K562 (cell line): ENCODE results near the gene DPT. TPM values are rescaled to one million over a fixed set of nuclear protein-coding genes. Genes with fewer than 3 reads are reported as not detected.

Source experiments
- ATAC-seq: fragments of 200-7000 bp; cut with Tn5 transposase; 3 replicates; pipeline ENCODE4 v1.9.1; 2020; ENCODE audit warnings: moderate library complexity
- BruUV-seq: library from RNA; stranded (reverse); fragments of 400-500 nt; replicated peaks from 2 replicates; lab custom pipeline; 2021; lab: Mats Ljungman, UMichigan
- CTCF ChIA-PET: fragments of 300-600 bp; formaldehyde crosslinking; extraction: SDS; loops from one replicate; lab custom pipeline; 2021; ENCODE audit warnings: low intra/inter-chr PET ratio; lab: Yijun Ruan, JAX
- POLR2A ChIA-PET: fragments of 300-600, 350-650 bp; sonication (Branson Sonifier 250); formaldehyde crosslinking; extraction: SDS; loops from one replicate; lab custom pipeline; 2021; ENCODE audit warnings: antibody characterized with exemption, inconsistent platforms; lab: Yijun Ruan, JAX
- DNase-seq, 4 experiments: peaks; one replicate each; pipeline versions ENCODE4 v3.0.0 to v3.0.0-alpha.2; 2011 to 2018; ENCODE audit warnings: low spot score in 3 of 4, mixed read lengths in 3 of 4; ENCODE audit errors: extremely low read depth in 1 of 4
- FAIRE-seq: peaks from 2 replicates; lab custom pipeline; 2011; peaks lifted over from hg19 to GRCh38; lab: Jason Lieb, UNC
- H2AFZ ChIP-seq: 2 replicates; pipeline ENCODE4 v1.6.0; 2011; ENCODE audit warnings: low read depth, low read length, control low read depth, inconsistent platforms
- H3K27ac ChIP-seq: fragments of 200-600 bp; 3 replicates; pipeline ENCODE4 v1.8.0; 2011; ENCODE audit warnings: low read depth, mild to moderate bottlenecking, control low read depth, inconsistent platforms, low read length, moderate library complexity, mixed read lengths; ENCODE audit errors: extremely low read depth
- H3K27me3 ChIP-seq, 2 experiments: fragments of 300-600 bp in 1 of 2; 2 replicates in 1 of 2; 3 replicates in 1 of 2; pipeline versions ENCODE4 v1.6.0 to v1.8.0; 2011; ENCODE audit warnings: inconsistent platforms in 2 of 2, low read length in 2 of 2, mild to moderate bottlenecking in 1 of 2, mixed read lengths in 1 of 2, moderate library complexity in 1 of 2; ENCODE audit not compliant: control insufficient read depth in 2 of 2, insufficient read depth in 2 of 2
- H3K36me3 ChIP-seq: fragments of 300-600 bp; 3 replicates; pipeline ENCODE4 v1.8.0; 2011; ENCODE audit warnings: mild to moderate bottlenecking, low read length, inconsistent platforms; ENCODE audit not compliant: control insufficient read depth, insufficient read depth
- H3K4me1 ChIP-seq, 2 experiments: fragments of 200-600 bp in 1 of 2; replicated peaks in 1 of 2; 2 replicates in 1 of 2; 3 replicates in 1 of 2; pipeline versions ENCODE4 v1.5.1 to v1.8.0; 2011; ENCODE audit warnings: inconsistent platforms in 2 of 2, low read length in 2 of 2, mild to moderate bottlenecking in 1 of 2, mixed read lengths in 1 of 2, moderate library complexity in 1 of 2; ENCODE audit not compliant: control insufficient read depth in 2 of 2, insufficient read depth in 2 of 2
- H3K4me2 ChIP-seq: 2 replicates; pipeline ENCODE4 v1.6.1; 2011; ENCODE audit warnings: low read length, control low read depth, inconsistent platforms, mixed read lengths; ENCODE audit not compliant: insufficient read depth
- H3K4me3 ChIP-seq: fragments of 200-600 bp; sonication (generic), shearing (Covaris generic); 2 replicates; pipeline ENCODE4 v1.5.1; 2016; ENCODE audit warnings: control low read depth, inconsistent platforms
- H3K79me2 ChIP-seq: fragments of 200-600 bp; 3 replicates; pipeline ENCODE4 v1.8.0; 2011; ENCODE audit warnings: low read length, inconsistent platforms; ENCODE audit not compliant: control insufficient read depth, insufficient read depth
- H3K9ac ChIP-seq, 2 experiments: 2 replicates each; pipeline versions ENCODE4 v1.6.0 to v1.6.1; 2011; ENCODE audit warnings: low read depth in 2 of 2, low read length in 2 of 2, control low read depth in 1 of 2, inconsistent platforms in 1 of 2, mild to moderate bottlenecking in 1 of 2, mixed read lengths in 1 of 2; ENCODE audit not compliant: insufficient read depth in 1 of 2
- H3K9me1 ChIP-seq: one replicate; pipeline ENCODE4 v1.6.0; 2011; ENCODE audit warnings: inconsistent platforms, mild to moderate bottlenecking, low read length, moderate library complexity; ENCODE audit not compliant: control insufficient read depth, insufficient read depth
- H3K9me3 ChIP-seq: replicated peaks from 2 replicates; pipeline ENCODE4 v1.5.1; 2011; ENCODE audit warnings: low read depth, low read length, inconsistent platforms; ENCODE audit not compliant: control insufficient read depth, insufficient read depth
- H4K20me1 ChIP-seq: replicated peaks from 2 replicates; pipeline ENCODE4 v1.6.1; 2011; ENCODE audit warnings: low read length, inconsistent platforms, mixed read lengths; ENCODE audit not compliant: control insufficient read depth, insufficient read depth
- BRF1 ChIP-seq: IDR thresholded peaks from 3 replicates; pipeline ENCODE4 v1.6.1; 2011; ENCODE audit warnings: borderline replicate concordance, mild to moderate bottlenecking; ENCODE audit not compliant: insufficient read length; ENCODE audit errors: extremely low read depth
- CEBPG ChIP-seq, 3 experiments: fragments of 200-800 bp in 1 of 3; sonication (Bioruptor generic) in 1 of 3; sonication (generic) in 1 of 3; formaldehyde crosslinking in 1 of 3; IDR thresholded peaks in 2 of 3; conservative IDR thresholded peaks in 1 of 3; 2 replicates each; pipeline versions ENCODE4 v1.6.1 to v1.8.0; 2016 to 2022; ENCODE audit warnings: missing compliant biosample characterization in 2 of 3, missing genetic modification characterization in 2 of 3, mild to moderate bottlenecking in 1 of 3, missing genetic modification reagents in 1 of 3
- KDM4B ChIP-seq, 2 experiments: fragments of 450-650 bp in 1 of 2; sonication (generic) in 1 of 2; IDR thresholded peaks; 2 replicates each; pipeline ENCODE4 v1.6.1; 2016 to 2017; ENCODE audit warnings: borderline replicate concordance in 2 of 2, antibody characterized with exemption in 1 of 2, low read depth in 1 of 2, mild to moderate bottlenecking in 1 of 2
- KDM5B ChIP-seq: fragments of 200-600 bp; sonication (generic); IDR thresholded peaks from 2 replicates; pipeline ENCODE4 v1.6.1; 2012; ENCODE audit warnings: low read depth, mild to moderate bottlenecking, moderate library complexity, low read length, control low read depth, inconsistent platforms; ENCODE audit not compliant: insufficient replicate concordance
- NCOA2 ChIP-seq, 2 experiments: fragments of 450-650 bp; IDR thresholded peaks; 2 replicates each; pipeline ENCODE4 v1.6.1; 2018; ENCODE audit warnings: mild to moderate bottlenecking in 2 of 2, moderate library complexity in 1 of 2; ENCODE audit not compliant: partially characterized antibody in 2 of 2
- NFATC3 ChIP-seq: fragments of 450-650 bp; IDR thresholded peaks from 2 replicates; pipeline ENCODE4 v1.6.1; 2017; ENCODE audit warnings: mild to moderate bottlenecking
- TOE1 ChIP-seq, 2 experiments: fragments of 450-650 bp in 1 of 2; sonication (generic) in 1 of 2; formaldehyde crosslinking in 1 of 2; IDR thresholded peaks; 2 replicates each; pipeline versions ENCODE4 v1.7.1 to v1.8.0; 2016 to 2022; ENCODE audit warnings: borderline replicate concordance in 2 of 2, mild to moderate bottlenecking in 2 of 2, antibody characterized with exemption in 1 of 2, inconsistent platforms in 1 of 2, low read depth in 1 of 2, missing genetic modification reagents in 1 of 2, moderate library complexity in 1 of 2
- ZNF584 ChIP-seq: fragments of 200-800 bp; sonication (Bioruptor generic); IDR thresholded peaks from 2 replicates; pipeline ENCODE4 v1.6.1; 2016; ENCODE audit warnings: low read depth, mild to moderate bottlenecking, missing genetic modification characterization, missing compliant biosample characterization
- WGBS: fragments of 100-300 bp; shearing (Covaris generic); methylation state at CpG from one replicate; pipeline ENCODE4 v1.1.6; 2016; ENCODE audit warnings: low coverage, mixed read lengths; ENCODE audit not compliant: insufficient coverage; ENCODE audit errors: missing lambda C conversion rate; 5-methylcytosine and 5-hydroxymethylcytosine counted together
- in situ Hi-C: fragments of 300-500 bp; cut with MboI; formaldehyde crosslinking; loops from 4 replicates; pipeline ENCODE4 v1.15.0; 2018; ENCODE audit warnings: inconsistent platforms, mixed read lengths
- intact Hi-C: fragments of 100-400 bp; cut with micrococcal nuclease; formaldehyde crosslinking; loops from 2 replicates; pipeline ENCODE4 v1.14.2; 2022
- polyA plus RNA-seq, 8 experiments: library from polyadenylated mRNA; depleted of rRNA in 4 of 8; stranded (reverse) in 5 of 8; unstranded in 3 of 8; fragments of >200 nt; fragmentation: Nextera tagmentation in 2 of 8; fragmentation: Illumina TruSeq in 1 of 8; extraction: Ambion mirVana in 2 of 8; extraction: Trizol in 1 of 8; gene quantifications; 2 replicates each; pipeline versions ENCODE4 v1.2.1 to v1.2.3, GENCODE V29; 2011 to 2014; ENCODE audit warnings: inconsistent platforms in 1 of 8, missing spikeins in 1 of 8
- total RNA-seq, 7 experiments: library from RNA; depleted of rRNA in 6 of 7; stranded (reverse); fragments of >200 nt in 6 of 7; fragmentation: Illumina TruSeq in 2 of 7; extraction: Trizol in 2 of 7; gene quantifications; 2 replicates each; pipeline versions ENCODE4 v1.2.1 to v1.2.3, GENCODE V29; 2011 to 2021; ENCODE audit warnings: low replicate concordance in 1 of 7
- TF ChIP-seq, protein P1 (sequence below): fragments of 450-650 bp; IDR thresholded peaks from 2 replicates; pipeline ENCODE4 v1.6.1; 2016

Gene DPT
- total and polyA plus RNA-seq, 9 of the 15 experiments (the other 6 are each of a cell fraction or from before 2014, with no cell fraction given): not detected

DNA sequence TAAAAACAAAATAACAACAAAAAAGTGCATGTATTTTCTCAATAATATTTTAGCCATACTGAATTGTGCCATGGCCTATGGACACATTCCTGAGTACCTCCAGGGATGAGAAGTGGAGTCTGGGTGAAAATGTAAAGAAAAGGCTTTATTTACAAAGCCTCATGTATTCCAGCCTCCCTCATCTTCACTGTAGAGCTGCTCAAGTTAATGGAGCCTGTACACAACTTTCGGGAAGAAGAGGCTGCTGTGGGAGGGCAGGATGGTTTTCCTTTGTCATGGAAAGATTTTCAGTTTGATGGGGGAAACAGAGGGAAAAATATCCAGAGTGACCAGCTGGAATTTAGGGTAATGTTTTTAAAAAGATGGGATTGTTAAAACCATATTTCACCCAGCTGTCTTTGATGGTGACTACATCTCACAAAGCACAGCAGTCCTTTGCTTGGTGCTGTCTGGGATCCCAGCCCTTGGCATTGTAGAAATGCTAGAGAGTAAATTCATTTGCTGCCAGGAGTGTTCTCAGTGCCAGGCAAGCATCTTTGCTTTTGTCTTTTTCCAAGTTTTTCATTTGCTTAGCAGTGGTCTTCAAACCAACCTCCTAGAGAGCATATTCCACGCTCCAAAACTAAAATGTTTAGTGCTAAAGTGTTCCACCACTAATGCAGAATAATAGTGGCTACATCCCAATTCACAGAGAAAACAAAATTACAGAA is 54.9 kb downstream of the DPT start (continued):
- TF ChIP-seq KDM5B (no peak), KDM4B (IDR thresholded peaks at IDR 0.05; ENCODE audit: borderline replicate concordance in 2 of 2, low read depth in 1 of 2) (no peak), CEBPG (CRISPR knock-in tag; IDR thresholded peaks at IDR 0.05) (no peak), CEBPG (tag; conservative IDR thresholded peaks at IDR 0.05 in 1 of 2, IDR thresholded peaks at IDR 0.05 in 1 of 2) (no peak)
- TF ChIP-seq, all 486 proteins: peak for 0

DNA sequence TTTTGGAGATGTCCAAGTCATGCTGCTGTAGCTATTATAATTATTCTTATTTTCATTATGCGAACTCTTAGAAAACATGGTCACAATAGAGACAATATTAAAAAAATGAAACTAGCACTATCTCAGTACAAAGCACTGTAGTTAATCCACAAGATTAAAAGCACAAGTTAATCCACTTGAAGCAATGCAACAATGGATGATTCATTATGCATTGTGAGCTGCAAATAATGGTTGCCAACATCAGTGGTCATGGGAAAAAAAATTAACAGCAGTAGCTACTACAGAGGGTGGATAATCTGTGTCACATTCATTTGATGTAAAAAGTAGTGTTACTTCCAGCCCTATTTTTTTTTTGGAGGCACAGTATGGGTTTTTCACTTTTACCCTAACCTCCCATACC is 56.7 kb downstream of the DPT start:
- Histone ChIP-seq H3K27me3 (no peaks in the 10 kb centered on the region), H3K4me3 (no peak overlapping the region), H3K9me3 (no peaks in the 10 kb centered on the region), H3K79me2 (no peaks in the 10 kb centered on the region), H3K36me3 (no peaks in the 10 kb centered on the region), H3K4me2 (no peak overlapping the region), H4K20me1 (no peaks in the 10 kb centered on the region), H3K27ac (no peak overlapping the region), H3K9ac (no peak overlapping the region), H3K9me1 (no peaks in the 10 kb centered on the region), H3K4me1 (no peaks in the 10 kb centered on the region), H2AFZ (no peak overlapping the region)
- TF ChIP-seq, protein P1, sequence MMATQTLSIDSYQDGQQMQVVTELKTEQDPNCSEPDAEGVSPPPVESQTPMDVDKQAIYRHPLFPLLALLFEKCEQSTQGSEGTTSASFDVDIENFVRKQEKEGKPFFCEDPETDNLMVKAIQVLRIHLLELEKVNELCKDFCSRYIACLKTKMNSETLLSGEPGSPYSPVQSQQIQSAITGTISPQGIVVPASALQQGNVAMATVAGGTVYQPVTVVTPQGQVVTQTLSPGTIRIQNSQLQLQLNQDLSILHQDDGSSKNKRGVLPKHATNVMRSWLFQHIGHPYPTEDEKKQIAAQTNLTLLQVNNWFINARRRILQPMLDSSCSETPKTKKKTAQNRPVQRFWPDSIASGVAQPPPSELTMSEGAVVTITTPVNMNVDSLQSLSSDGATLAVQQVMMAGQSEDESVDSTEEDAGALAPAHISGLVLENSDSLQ: no peak
- TF ChIP-seq NCOA2 (IDR thresholded peaks at IDR 0.05; ENCODE audit: partially characterized antibody in 2 of 2) (no peak), NFATC3 (no peak), BRF1 (no peak), TOE1 (IDR thresholded peaks at IDR 0.05; ENCODE audit: borderline replicate concordance) (no peak), TOE1 (CRISPR knock-in tag; IDR thresholded peaks at IDR 0.05; ENCODE audit: borderline replicate concordance, low read depth) (no peak), ZNF584 (no peak)
- ChIA-PET CTCF (no interaction called here), POLR2A (interaction anchor here (0.6 kb wide), 1 partner anchor 448 kb away, joined by 3 read pairs; no protein-coding TSS in a partner anchor)
- no peak for DNase-seq
- ATAC-seq: no peak
- in situ Hi-C loops (no loop called here), intact Hi-C loops (no loop called here)
- FAIRE-seq: no peak
- WGBS: 5% methylated on average over 1 of the region's 1 CpG
- BruUV-seq: no TSS peak
